GM12801 (cell line): ENCODE measurements around the gene MFSD2A.

Experiments used
- CTCF ChIP-seq: IDR thresholded peaks from one replicate; pipeline ENCODE4 v1.5.1; 2011; ENCODE audit warnings: control low read depth; ENCODE audit not compliant: insufficient read length; ENCODE audit errors: extremely low read depth

Gene MFSD2A

GRCh38 chr1:39976732-39977131, 21.8 kb downstream of the MFSD2A start:
- no peak for TF ChIP-seq CTCF

- no peak for TF ChIP-seq CTCF
Measured at GRCh38 chr1:39977202-39977601, 22.3 kb downstream of the MFSD2A start.

GRCh38 chr1:39979654-39980053, 24.7 kb downstream of the MFSD2A start:
- no peak for TF ChIP-seq CTCF

- no peak for TF ChIP-seq CTCF
Measured at GRCh38 chr1:39980555-39981313, 25.8 kb downstream of the MFSD2A start.

- TF ChIP-seq CTCF: no peak
Measured at GRCh38 chr1:39981385-39981784, 26.4 kb downstream of the MFSD2A start.

GRCh38 chr1:39981945-39982344, 27.0 kb downstream of the MFSD2A start:
- TF ChIP-seq CTCF: no peak

- TF ChIP-seq CTCF: no peak
Measured at GRCh38 chr1:39984951-39985350, 30.0 kb downstream of the MFSD2A start.
